Measurements from ENCODE around the gene AKT3.

DNA sequence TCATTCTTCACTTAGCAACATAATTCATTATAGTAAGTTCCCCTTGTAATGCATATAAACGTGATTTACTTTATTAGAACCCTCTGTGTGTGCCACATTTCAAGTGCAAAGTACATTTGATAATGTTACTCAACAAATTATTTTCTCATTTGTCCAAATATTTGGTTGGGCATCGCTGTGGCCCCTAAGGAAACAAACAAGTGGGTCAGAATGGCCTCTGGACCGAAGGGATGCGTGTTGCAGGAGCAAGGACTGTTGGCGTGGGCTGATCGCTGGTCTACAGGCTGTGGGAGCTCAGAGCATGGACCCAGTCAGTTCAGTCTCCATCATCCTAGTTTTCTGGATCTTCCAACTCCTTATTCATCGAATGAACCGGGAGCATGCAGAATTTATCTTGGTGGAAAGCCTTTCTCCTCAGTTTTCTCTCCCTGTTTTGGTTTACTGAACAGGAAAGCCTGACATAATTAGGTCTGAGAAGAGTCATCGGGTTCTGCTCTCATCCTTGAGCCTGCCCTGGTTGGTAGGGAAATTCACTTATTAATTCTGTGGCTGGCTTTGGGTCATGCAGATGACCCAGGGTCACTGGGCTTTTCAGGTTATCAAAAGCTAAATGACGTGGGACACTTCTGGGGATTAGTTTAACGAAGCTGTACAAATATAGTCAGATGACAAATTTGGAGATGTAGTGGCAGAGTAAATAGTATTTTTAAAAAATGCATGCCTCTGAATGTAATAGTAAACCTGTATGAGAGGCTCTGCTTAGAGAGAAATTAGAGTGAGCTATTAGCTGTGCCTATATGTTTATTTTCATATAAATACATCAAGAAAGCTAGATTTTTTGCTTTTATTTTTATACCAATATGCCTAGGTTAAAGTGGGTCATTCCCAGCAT, 394.0 kb downstream of the AKT3 start:
- no peak for TF ChIP-seq POLR2A (IDR thresholded peaks at IDR 0.05)
- TF ChIP-seq, protein P1, sequence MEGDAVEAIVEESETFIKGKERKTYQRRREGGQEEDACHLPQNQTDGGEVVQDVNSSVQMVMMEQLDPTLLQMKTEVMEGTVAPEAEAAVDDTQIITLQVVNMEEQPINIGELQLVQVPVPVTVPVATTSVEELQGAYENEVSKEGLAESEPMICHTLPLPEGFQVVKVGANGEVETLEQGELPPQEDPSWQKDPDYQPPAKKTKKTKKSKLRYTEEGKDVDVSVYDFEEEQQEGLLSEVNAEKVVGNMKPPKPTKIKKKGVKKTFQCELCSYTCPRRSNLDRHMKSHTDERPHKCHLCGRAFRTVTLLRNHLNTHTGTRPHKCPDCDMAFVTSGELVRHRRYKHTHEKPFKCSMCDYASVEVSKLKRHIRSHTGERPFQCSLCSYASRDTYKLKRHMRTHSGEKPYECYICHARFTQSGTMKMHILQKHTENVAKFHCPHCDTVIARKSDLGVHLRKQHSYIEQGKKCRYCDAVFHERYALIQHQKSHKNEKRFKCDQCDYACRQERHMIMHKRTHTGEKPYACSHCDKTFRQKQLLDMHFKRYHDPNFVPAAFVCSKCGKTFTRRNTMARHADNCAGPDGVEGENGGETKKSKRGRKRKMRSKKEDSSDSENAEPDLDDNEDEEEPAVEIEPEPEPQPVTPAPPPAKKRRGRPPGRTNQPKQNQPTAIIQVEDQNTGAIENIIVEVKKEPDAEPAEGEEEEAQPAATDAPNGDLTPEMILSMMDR (IDR thresholded peaks at IDR 0.05) = no peak
- TF ChIP-seq POLR2AphosphoS5 (IDR thresholded peaks at IDR 0.05) = no peak
- no peak for TF ChIP-seq EP300 (IDR thresholded peaks at IDR 0.05)

Measured in sigmoid colon (tissue), 4 donors.